ENCODE measurements around the gene SLC29A3. TPM values are rescaled to one million over a fixed set of nuclear protein-coding genes. Genes with fewer than 3 reads are reported as not detected.

SLC29A3 gene
- total and polyA plus RNA-seq, 8 donors, result 7.6 to 13.4 (median 8.1) TPM

GRCh38 chr10:71389768-71390460 lies 70.9 kb downstream of the SLC29A3 start:
- ATAC-seq, result no peak
- intact Hi-C loops (cut with DNase I), result loop anchor here in 1 of 2 donors (10.0 kb wide), 2 partner anchors 305 to 425 kb away; no protein-coding TSS in a partner anchor
- Histone ChIP-seq H3K9me3 (no peaks in the 10 kb centered on the region), H3K36me3 (no peaks in the 10 kb centered on the region), H3K27me3 (peaks cover 0 to 35% of the 10 kb centered on the region in 2 donors), H3K27ac (no peak overlapping the region), H3K4me1 (no peaks in the 10 kb centered on the region), H3K4me3 (no peak overlapping the region)
- DNase-seq, result no peak
- no peak for TF ChIP-seq CTCF (IDR thresholded peaks at IDR 0.05)

DNA sequence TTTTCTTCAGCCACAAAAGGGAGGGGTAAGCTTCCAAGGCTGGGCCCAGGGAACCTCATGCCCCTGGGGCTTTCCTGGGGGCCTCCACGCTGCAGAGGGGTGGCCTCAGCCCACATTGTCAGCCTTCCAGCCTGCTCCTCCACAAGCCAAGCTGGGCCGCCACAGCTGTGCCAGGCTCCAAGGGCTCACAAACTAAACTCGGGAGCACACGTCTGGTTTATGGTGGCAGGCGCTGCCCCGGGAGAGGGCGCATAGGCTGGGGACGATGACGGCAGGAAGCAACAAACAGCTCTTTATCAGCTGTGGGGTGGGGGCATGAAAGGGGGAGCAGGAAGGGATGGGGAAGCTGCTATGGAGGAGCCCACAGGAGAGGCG lies 71.4 kb downstream of the SLC29A3 start:
- no peaks in the 10 kb centered on the region for H3K9me3 ChIP-seq
- no peaks in the 10 kb centered on the region for H3K36me3 ChIP-seq
- no peaks in the 10 kb centered on the region for H3K4me1 ChIP-seq
- H3K27me3 ChIP-seq, result peaks cover 0 to 40% of the 10 kb centered on the region in 2 donors
- no peak for ATAC-seq
- H3K4me3 ChIP-seq, result no peak overlapping the region
- no peak for DNase-seq
- intact Hi-C loops (cut with DNase I), result loop anchor here in 1 of 2 donors (10.0 kb wide), 1 partner anchor 304 kb away; no protein-coding TSS in a partner anchor
- no peak overlapping the region for H3K27ac ChIP-seq
- TF ChIP-seq CTCF (IDR thresholded peaks at IDR 0.05), result no peak

DNA sequence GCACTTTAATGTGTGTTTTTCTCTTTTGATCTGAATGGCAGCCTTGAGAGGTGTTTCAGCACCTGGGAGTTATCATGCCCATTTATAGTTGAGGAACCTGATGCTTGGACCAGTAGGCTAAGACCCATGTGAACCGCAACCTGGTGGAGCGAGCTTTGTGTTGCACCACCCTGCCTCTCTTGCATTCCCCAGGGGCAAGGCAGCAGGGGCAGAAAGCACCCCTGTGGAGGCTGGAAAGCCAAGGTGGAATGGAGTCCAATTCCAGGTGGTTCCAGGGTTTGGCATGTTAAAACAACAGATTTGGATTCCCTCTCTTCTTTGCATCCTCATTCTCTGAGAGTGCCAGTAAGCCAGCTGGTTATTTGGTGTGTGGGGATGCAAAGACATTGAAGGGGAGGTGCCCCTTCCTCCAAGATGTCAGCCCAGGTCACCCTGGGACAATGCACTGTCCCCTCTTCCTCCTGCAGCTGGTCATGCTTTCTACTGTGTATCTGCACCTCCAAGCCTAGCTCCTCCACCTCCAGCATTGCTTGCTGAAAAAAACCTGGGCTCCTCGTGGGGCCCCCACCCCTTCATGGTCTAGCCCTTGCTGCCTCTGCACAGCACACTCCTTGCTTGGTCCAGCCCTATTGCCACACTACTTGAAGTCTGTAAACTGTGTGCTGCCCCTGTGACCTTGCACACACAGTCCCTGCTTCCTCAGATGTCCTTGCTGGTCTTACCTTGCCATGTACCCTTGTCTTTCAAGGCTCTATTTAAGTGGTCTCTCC lies 72.0 kb downstream of the SLC29A3 start:
- TF ChIP-seq CTCF (IDR thresholded peaks at IDR 0.05), result no peak
- DNase-seq, result no peak
- H3K9me3 ChIP-seq, result no peaks in the 10 kb centered on the region
- H3K36me3 ChIP-seq, result no peaks in the 10 kb centered on the region
- H3K4me3 ChIP-seq, result no peak overlapping the region
- H3K27ac ChIP-seq, result no peak overlapping the region
- intact Hi-C loops (cut with DNase I), result loop anchor here in 1 of 2 donors (10.0 kb wide), 1 partner anchor 304 kb away; no protein-coding TSS in a partner anchor
- H3K4me1 ChIP-seq, result peaks cover 0 to under 1% of the 10 kb centered on the region in 2 donors
- peaks cover 0 to 47% of the 10 kb centered on the region in 2 donors for H3K27me3 ChIP-seq
- no peak for ATAC-seq

- Histone ChIP-seq H3K36me3 (no peaks in the 10 kb centered on the region), H3K27me3 (peaks cover 0 to 53% of the 10 kb centered on the region in 2 donors), H3K9me3 (no peaks in the 10 kb centered on the region), H3K4me1 (peaks cover 0 to 5% of the 10 kb centered on the region in 2 donors), H3K27ac (no peak overlapping the region), H3K4me3 (no peak overlapping the region)
- intact Hi-C loops (cut with DNase I), result loop anchor here in 1 of 2 donors (10.0 kb wide), 1 partner anchor 303 kb away; no protein-coding TSS in a partner anchor
- DNase-seq (no peak), ATAC-seq (no peak)
- TF ChIP-seq CTCF (IDR thresholded peaks at IDR 0.05), result no peak
Measured at GRCh38 chr10:71391701-71392100, 72.6 kb downstream of the SLC29A3 start.

- no peak for DNase-seq
- TF ChIP-seq CTCF (IDR thresholded peaks at IDR 0.05), result no peak
- no peaks in the 10 kb centered on the region for H3K36me3 ChIP-seq
- H3K4me3 ChIP-seq, result no peak overlapping the region
- H3K4me1 ChIP-seq, result peaks cover 2 to 11% of the 10 kb centered on the region in 2 donors
- no peaks in the 10 kb centered on the region for H3K9me3 ChIP-seq
- no peak for ATAC-seq
- intact Hi-C loops (cut with DNase I), result loop anchor here in 1 of 2 donors (10.0 kb wide), 1 partner anchor 303 kb away; no protein-coding TSS in a partner anchor
- no peak overlapping the region for H3K27ac ChIP-seq
- H3K27me3 ChIP-seq, result peaks cover 5 to 59% of the 10 kb centered on the region in 2 donors
Measured at GRCh38 chr10:71392292-71392691, 73.2 kb downstream of the SLC29A3 start.
